ENCODE data around the gene HELZ.
"Not testable (repeated sequence)": the region's sequence is repeated elsewhere in the genome, so short reads cannot be mapped to it uniquely, and the experiment has no call there.

HELZ gene

DNA sequence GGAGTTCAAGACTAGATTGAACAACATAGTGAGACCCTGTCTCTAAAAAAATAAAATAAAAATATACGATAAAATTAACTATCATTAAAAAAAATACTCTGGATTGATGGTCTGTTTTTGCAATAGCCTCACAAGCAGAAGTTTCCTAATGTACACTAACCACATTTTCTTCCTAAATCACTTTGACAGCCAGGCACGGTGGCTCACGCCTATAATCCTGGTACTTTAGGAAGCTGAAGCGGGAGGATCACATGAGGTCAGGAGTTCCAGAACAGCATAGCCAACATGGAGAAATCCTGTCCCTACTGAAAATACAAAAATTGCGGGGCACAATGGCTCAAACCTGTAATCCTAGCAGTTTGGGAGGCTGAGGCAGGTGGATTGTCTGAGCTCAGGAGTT, 64.7 kb downstream of the HELZ start:
- DNase-seq, result no peak

- DNase-seq, result no peak
These were observed 66.4 kb downstream of the HELZ start for GRCh38 chr17:67178555-67178954.

GRCh38 chr17:67177732-67178131, 67.3 kb downstream of the HELZ start:
- no peak for DNase-seq

GRCh38 chr17:67174190-67174589, 70.8 kb downstream of the HELZ start:
- no peak for DNase-seq

GRCh38 chr17:67171560-67171959, 73.4 kb downstream of the HELZ start:
- DNase-seq, result no peak

- DNase-seq, result no peak
These were observed 76.5 kb downstream of the HELZ start for GRCh38 chr17:67168496-67168895.

DNA sequence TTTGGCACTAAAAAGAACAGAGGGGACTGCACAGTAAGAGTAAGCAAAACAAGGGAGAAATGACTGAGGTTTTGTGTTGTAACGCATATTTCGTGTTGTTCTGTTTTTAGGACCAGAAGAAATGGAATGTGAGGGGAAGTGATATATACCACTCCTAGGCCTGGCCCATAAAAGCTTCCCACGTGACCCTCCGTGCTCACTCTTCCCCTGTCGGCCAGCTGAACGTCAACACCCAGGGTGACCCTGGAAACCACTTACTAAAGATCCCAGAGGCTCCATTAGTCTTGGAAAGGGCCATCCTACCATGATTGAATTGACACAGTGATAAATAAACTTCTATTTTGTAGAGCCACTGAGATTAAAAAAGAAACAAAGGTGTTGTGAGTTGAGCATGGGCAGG, 79.8 kb downstream of the HELZ start:
- no peak for DNase-seq

- DNase-seq, result no peak
These were observed 80.7 kb downstream of the HELZ start for GRCh38 chr17:67164302-67164701.

- DNase-seq, result no peak
These were observed 82.2 kb downstream of the HELZ start for GRCh38 chr17:67162771-67163170.

- no peak for DNase-seq
These were observed 83.4 kb downstream of the HELZ start for GRCh38 chr17:67161573-67161972.

GRCh38 chr17:67160791-67161190, 84.2 kb downstream of the HELZ start:
- DNase-seq, result no peak

GRCh38 chr17:67157732-67158639, 87.0 kb downstream of the HELZ start:
- no peak for DNase-seq

GRCh38 chr17:67156269-67157199, 88.5 kb downstream of the HELZ start:
- peak; percentile 19 for DNase-seq

DNA sequence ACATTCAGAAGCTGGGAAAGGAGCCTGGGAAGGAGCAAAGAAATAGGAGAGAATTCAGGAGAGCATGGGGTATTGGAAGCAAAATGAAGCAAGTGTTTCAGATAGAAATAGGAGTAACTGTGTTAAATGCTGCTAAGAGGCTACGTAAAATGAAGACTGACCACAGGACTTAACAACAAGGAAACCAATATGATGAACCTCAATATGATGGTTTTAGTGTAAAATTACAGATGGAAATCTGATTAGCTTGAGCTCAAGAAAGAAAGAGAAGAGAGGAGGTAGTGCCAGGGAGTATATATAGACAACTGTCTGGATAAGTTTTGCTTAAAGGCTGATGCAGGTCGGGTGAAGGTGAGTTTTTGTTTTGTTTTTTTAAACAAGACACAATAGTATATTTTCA, 92.2 kb downstream of the HELZ start:
- no peak for DNase-seq

DNA sequence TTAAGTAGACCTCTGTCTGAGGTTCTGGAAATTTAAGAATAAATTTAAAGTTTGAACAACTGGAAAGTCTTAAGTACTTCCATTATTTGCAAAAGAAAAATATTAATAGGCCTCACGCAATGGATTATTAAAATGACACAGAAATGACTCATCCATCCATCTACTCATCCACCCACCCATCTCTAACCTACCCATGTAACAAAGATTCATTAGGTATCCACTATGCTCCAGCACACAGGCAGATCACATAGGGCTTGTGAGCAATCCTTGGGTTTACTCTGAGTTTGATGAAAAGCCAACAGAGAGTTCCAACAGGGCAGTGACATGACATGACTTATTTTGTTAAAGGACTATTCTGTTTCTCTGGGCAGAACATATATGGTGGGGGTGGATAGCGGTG, 93.3 kb downstream of the HELZ start:
- no peak for DNase-seq

DNA sequence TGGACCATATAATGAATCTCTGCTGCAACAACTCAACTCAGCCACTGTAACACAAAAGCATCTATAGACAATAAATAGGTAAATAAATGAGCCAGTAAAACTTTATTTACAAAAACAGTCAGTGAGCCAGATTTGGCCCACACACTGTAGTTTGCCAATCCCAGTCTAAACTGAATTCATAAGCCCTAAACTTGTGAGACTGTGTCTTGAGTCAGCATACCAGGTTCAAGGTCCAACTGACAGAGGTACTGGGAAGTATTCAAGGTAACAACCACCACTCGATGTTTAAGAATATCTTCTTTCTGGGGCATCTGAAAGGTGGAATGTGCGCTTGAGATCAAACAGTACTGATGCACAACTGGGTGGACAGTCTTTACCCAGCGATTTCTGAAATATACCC, 94.2 kb downstream of the HELZ start:
- no peak for DNase-seq

DNA sequence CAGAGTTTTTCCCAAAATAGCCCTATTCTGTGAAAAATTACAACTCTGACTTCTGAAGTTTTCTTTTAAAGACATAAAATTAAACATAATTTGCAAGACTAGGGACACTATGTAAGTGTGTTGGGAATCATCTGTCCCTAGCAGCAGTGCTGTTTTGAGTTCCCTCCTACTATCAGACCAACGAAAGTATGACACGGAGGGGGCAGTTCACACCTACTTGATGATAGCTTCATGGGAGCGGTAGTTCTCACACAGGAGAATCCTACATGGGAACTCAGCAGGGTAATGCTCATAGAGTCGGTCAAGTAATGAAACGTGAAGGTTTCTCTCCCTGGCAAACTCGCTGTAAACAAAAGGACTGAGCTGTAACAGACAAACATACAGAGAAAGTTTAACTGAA, 96.6 kb downstream of the HELZ start:
- DNase-seq, result no peak

DNA sequence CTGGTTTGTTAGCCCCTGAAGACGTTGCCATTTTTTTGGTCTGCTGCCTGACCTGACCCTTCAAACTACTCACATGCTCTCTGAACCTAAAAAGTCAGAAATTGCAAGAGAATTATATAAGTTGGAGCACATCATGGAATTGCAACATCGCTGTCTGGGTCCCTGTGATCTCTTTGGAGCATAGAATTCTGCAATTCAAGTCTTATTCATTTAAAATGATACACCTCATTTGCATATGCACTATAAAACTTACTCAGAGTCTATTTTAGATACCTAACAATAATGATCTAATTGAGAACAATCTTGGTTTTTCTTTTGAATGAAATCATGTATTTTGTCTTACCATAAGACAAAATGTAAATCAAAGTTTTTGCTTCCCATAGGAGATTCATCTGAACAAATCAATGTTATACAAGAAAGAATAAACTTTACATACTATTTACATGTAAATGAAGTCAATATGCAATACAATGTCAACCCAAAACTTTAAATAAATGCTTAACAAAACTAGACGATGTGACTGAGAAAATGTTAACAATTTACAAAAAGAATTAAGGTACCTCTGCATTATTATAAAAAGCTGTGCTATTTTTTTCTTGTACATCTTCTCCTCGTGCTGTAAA, 99.7 kb downstream of the HELZ start:
- no peak for DNase-seq

- DNase-seq, result no peak
These were observed 101.7 kb downstream of the HELZ start for GRCh38 chr17:67143318-67143717.

DNA sequence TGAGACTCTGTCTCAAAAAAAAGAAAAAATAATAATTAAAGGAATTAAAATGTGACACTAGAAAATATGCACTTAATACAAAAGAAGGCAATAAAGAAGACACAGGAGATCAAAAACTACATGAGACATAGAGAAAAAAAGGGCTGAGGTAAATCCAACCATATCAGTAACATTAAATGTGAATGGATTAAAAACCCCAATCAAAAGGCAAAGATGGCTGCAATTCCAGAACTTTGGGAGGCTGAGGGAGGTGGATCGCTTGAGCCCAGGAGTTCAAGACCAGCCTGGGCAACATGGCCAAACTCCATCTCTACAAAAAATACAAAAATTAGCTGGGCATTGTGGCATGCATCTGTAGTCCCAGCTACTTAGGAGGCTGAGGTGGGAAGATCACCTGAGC, 103.0 kb downstream of the HELZ start:
- DNase-seq, result not testable (repeated sequence)

DNA sequence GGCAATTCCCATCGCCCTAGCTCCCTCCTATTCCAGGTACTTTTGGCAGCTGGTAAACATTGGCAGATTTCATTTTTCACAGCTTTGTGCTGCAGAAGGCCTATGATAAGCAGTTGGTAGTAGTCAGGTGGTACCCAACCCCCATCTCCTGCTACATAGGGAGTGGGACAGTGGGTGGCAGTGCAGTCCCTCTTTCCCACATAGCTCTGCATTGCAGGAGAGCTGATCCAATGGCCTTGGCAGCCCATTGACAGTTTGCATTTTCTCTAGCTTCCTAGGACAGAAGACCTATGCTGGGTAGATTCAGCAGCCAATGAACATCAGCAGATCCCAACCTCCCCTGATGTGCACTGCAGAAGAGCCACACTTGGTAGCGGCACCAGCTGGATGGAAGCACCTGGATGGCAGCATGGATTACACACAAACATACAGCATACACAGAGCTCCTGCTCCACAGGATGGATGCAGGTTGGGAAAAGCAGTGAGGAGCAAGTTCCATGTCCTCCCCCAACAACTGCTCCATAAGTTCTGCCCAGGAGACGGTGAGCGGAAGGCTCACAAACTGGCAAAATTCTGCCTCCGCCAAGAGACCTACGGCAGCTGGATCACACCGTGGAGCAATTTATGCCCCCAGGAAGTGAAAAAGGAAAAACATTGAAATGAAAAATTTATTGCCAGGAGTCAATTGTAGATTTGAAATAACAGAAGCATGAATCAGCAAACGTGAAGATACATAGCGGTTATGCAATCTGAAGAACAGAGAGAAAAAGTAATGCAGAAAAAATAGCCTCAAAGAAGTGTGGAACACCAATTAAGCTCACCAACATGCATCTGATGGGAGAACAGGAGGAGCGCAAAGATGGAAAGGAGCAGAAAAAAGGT, 105.0 kb downstream of the HELZ start:
- DNase-seq, result no peak

DNA sequence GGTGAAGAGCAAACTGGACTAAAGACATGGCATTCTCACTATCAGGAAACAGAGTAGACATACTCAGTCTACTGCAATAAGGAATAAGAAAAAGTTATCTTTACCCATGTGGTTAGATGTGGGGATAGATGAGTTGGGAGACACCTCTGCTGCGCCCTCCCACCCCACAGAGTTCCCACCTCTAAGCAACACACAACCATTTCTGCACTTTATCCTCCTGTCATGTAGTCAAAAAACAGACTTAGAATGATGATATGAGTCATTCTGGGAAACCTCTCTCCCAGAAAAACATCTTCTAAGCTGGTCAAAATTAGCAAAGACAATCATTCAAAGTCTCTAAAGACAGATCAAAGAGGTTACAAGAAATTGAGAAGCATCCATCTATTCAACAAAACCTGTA, 105.7 kb downstream of the HELZ start:
- DNase-seq, result peak; percentile 26
